Neutrophil (primary cell): ENCODE data around the gene BMP8B.
"Not testable (repeated sequence)": the region's sequence is repeated elsewhere in the genome, so short reads cannot be mapped to it uniquely, and the experiment has no call there.

Experiments used
- H3K27ac ChIP-seq: fragments of 200-600 bp; sonication (generic); 2 replicates; pipeline ENCODE4 v1.5.1; 2016; ENCODE audit warnings: mild to moderate bottlenecking, moderate library complexity
- H3K27me3 ChIP-seq: fragments of 200-600 bp; sonication (generic); 2 replicates; pipeline ENCODE4 v1.6.0; 2016; ENCODE audit warnings: mild to moderate bottlenecking
- H3K36me3 ChIP-seq: fragments of 200-600 bp; sonication (generic); 2 replicates; pipeline ENCODE4 v1.5.1; 2017
- H3K4me1 ChIP-seq, 2 experiments: fragments of 200-600 bp in 1 of 2; sonication (generic) in 1 of 2; 1 replicate in 1 of 2; 2 replicates in 1 of 2; pipeline versions ENCODE4 v1.5.1 to v1.6.1; 2013 to 2016; ENCODE audit warnings: low read depth in 1 of 2, low read length in 1 of 2, mild to moderate bottlenecking in 1 of 2, moderate library complexity in 1 of 2; ENCODE audit not compliant: control insufficient read depth in 1 of 2, insufficient read depth in 1 of 2
- H3K4me3 ChIP-seq, 2 experiments: fragments of 200-600 bp in 1 of 2; sonication (generic) in 1 of 2; 1 replicate in 1 of 2; 2 replicates in 1 of 2; pipeline ENCODE4 v1.5.1; 2013 to 2016; ENCODE audit warnings: low read depth in 1 of 2, low read length in 1 of 2, mild to moderate bottlenecking in 1 of 2, moderate library complexity in 1 of 2
- H3K9me3 ChIP-seq: fragments of 200-600 bp; sonication (generic); 2 replicates; pipeline ENCODE4 v1.5.1; 2016
- CTCF ChIP-seq: fragments of 200-600 bp; sonication (generic); IDR thresholded peaks from 2 replicates; pipeline ENCODE4 v1.5.1; 2016; ENCODE audit warnings: antibody characterized with exemption

Gene BMP8B

DNA sequence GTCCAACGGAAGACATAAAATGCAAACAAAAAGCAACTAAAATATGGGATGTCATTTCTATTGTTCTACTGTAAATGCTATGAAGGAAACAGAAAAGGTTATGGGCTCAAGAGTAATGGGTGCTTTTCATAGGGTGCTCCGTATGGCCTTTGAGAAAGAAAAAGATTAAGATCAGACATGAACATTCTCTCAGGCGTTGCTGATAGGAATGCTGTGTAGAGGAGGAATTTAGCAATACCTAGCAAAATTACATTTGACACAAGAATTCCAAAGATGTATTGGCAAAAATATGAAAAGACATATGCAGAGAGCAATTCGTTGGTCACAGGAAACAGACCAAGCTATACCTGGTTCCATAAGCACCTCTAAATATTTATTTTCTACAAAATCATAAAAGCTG lies 11.8 kb downstream of the BMP8B start:
- Histone ChIP-seq H3K27me3 (peaks cover 3% of the 10 kb centered on the region), H3K27ac (no peak overlapping the region), H3K4me3 (no peak overlapping the region), H3K4me1 (no peaks in the 10 kb centered on the region), H3K36me3 (no peaks in the 10 kb centered on the region), H3K9me3 (no peaks in the 10 kb centered on the region)
- no peak for TF ChIP-seq CTCF

DNA sequence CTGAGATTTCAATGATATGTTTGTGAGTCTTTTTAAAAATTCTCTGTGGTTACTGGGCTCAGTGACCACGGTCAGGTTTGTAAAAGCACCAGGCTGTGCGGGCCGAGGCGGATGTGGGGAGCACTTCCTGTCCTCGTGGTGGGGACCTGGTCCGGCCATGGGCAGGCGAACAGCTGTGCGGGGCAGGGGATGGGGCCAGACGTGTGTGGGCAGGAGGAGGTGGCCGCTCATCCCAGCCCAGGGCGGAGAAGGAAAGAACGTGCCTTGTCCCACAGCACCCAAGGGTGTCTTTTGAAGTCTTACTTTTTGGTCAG lies 12.3 kb downstream of the BMP8B start:
- TF ChIP-seq CTCF, result no peak

GRCh38 chr1:39775676-39776399 lies 12.8 kb downstream of the BMP8B start:
- not testable (repeated sequence) for H3K27ac ChIP-seq, H3K4me3 ChIP-seq, H3K4me1 ChIP-seq, H3K36me3 ChIP-seq, H3K9me3 ChIP-seq
- H3K27me3 ChIP-seq, result peaks cover 13% of the 10 kb centered on the region

More for the DNA sequence above, 12.3 kb downstream of the BMP8B start:
- no peak overlapping the region for H3K4me3 ChIP-seq
- H3K27me3 ChIP-seq, result peaks cover 8% of the 10 kb centered on the region
- no peaks in the 10 kb centered on the region for H3K4me1 ChIP-seq
- H3K9me3 ChIP-seq, result no peaks in the 10 kb centered on the region
- no peak overlapping the region for H3K27ac ChIP-seq
- no peaks in the 10 kb centered on the region for H3K36me3 ChIP-seq

GRCh38 chr1:39775141-39775540 lies 13.5 kb downstream of the BMP8B start:
- not testable (repeated sequence) for H3K27ac ChIP-seq, H3K4me1 ChIP-seq, H3K36me3 ChIP-seq, H3K9me3 ChIP-seq, H3K4me3 ChIP-seq
- H3K27me3 ChIP-seq, result peaks cover 17% of the 10 kb centered on the region

- H3K27ac ChIP-seq, H3K4me3 ChIP-seq, H3K4me1 ChIP-seq, H3K36me3 ChIP-seq, H3K9me3 ChIP-seq: not testable (repeated sequence)
- peaks cover 24% of the 10 kb centered on the region for H3K27me3 ChIP-seq
These were observed 15.2 kb downstream of the BMP8B start for GRCh38 chr1:39773369-39773979.

- not testable (repeated sequence) for H3K36me3 ChIP-seq, H3K4me1 ChIP-seq, H3K4me3 ChIP-seq, H3K27ac ChIP-seq, H3K9me3 ChIP-seq
- peaks cover 24% of the 10 kb centered on the region for H3K27me3 ChIP-seq
These were observed 17.6 kb downstream of the BMP8B start, which contains the start of gene OXCT2 for GRCh38 chr1:39771022-39771532. TSS of gene OXCT2 (minus strand) at chr1:39771348. CDS start at chr1:39771255, 93 bp downstream.

- not testable (repeated sequence) for H3K9me3 ChIP-seq, H3K36me3 ChIP-seq, H3K27ac ChIP-seq, H3K4me1 ChIP-seq, H3K4me3 ChIP-seq
- H3K27me3 ChIP-seq, result peaks cover 21% of the 10 kb centered on the region
These were observed 18.3 kb downstream of the BMP8B start for GRCh38 chr1:39770100-39771021.

DNA sequence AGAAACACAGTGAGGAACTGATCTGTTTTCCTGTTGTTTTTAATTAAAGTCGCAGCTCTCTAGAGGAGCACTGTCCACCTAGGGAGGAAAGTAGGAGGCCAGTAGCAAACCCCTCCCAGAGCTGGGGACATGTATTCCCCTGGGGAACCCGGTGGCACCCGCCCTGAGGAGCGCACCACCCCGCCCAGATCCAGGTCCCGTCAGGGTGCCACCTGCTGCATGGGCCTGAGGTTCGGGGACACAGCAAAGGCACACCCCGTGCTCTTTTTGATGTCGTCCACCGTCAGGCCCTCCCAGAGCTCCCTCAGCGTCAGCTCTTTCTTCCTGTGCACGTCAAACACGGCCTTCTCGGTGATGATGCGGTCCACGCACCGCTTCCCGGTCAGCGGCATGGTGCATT lies 19.2 kb downstream of the BMP8B start:
- not testable (repeated sequence) for H3K4me1 ChIP-seq, H3K36me3 ChIP-seq, H3K4me3 ChIP-seq, H3K9me3 ChIP-seq, H3K27ac ChIP-seq
- peaks cover 21% of the 10 kb centered on the region for H3K27me3 ChIP-seq

DNA sequence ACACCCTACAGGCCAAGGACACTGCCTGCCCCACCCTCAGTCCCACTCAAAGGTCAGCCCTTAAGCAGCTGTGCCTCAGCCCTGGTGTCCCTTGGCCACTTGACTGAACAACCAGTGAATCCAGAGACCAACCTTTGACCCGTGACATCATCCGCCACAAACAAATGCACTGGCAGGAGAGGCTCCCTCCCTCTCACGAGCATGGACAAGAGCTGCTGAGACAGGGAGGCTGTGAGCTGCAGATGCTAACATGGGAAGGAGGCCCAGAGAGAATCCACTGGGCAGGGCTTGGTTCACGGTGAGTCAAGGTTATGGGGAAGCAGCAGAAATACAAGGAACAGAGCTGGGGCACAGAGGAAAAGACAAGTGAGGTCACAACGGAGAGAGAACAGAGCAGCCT lies 22.2 kb downstream of the BMP8B start:
- not testable (repeated sequence) for H3K4me3 ChIP-seq, H3K36me3 ChIP-seq, H3K27ac ChIP-seq, H3K9me3 ChIP-seq, H3K4me1 ChIP-seq
- H3K27me3 ChIP-seq, result peaks cover 18% of the 10 kb centered on the region

DNA sequence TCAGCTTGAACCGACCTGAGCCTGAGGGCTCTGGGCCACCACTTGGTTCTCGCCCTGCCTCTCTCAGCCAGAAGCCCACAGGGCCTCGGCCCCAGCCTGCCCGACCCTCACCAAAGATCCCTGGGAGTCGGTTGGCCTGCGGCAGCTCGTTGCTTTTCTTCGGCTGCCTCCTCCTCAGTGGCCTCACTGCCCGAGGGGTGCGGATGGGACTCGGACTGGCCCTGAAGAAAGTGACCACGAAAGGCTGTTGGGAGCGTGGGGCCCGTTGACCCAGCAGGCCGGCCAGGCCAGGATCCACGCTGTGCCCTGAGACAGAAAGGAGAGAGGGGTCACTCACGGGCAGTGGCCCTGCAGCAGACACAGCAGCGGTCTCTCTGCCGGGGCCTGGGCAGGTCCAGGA lies 24.2 kb downstream of the BMP8B start:
- not testable (repeated sequence) for H3K4me1 ChIP-seq, H3K27me3 ChIP-seq

GRCh38 chr1:39763619-39764374 lies 24.9 kb downstream of the BMP8B start:
- not testable (repeated sequence) for H3K9me3 ChIP-seq, H3K4me1 ChIP-seq, H3K27ac ChIP-seq, H3K36me3 ChIP-seq, H3K27me3 ChIP-seq, H3K4me3 ChIP-seq

More for the DNA sequence above, 24.2 kb downstream of the BMP8B start:
- not testable (repeated sequence) for H3K4me3 ChIP-seq, H3K27ac ChIP-seq, H3K36me3 ChIP-seq, H3K9me3 ChIP-seq
